MM.1S (cell line): ENCODE data around the gene AK4.

Experiments
- EZH2 ChIP-seq: fragments of 300-600 bp; sonication (generic); optimal IDR thresholded peaks from 2 replicates; pipeline ENCODE3; 2017; ENCODE audit warnings: low read depth, mild to moderate bottlenecking, antibody characterized with exemption, low read length, mixed read lengths
- TF ChIP-seq, protein P1 (sequence below): fragments of 300-600 bp; sonication (generic); IDR thresholded peaks from 2 replicates; pipeline ENCODE4 v1.5.1; 2016; ENCODE audit warnings: antibody characterized with exemption, low read length, mixed read lengths

DNA sequence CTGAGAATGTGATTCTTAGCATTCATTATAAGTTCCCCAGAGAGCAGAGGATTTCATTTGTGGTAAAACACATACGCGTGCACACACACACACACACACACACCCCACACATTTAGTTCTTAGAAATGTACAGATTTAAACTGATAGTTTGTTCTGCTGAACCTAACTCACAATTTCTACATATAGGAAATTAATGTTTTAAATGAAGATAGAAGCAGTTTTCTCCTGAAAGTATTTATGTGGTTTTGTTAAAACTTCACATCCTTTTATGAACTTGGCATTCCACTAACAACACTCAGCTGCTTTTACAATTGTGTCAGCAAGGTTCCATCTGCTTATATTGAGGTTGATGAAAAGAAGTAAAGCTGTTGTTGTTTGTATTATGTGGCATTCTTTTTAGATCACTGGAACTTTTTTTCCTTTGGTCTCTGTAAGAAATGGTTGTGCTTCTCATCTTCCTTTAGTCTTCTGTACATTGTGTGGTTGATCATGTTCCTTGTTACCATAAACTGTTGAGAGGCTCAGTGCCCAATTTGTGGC, 41.6 kb downstream of the AK4 start:
- TF ChIP-seq, protein P1, sequence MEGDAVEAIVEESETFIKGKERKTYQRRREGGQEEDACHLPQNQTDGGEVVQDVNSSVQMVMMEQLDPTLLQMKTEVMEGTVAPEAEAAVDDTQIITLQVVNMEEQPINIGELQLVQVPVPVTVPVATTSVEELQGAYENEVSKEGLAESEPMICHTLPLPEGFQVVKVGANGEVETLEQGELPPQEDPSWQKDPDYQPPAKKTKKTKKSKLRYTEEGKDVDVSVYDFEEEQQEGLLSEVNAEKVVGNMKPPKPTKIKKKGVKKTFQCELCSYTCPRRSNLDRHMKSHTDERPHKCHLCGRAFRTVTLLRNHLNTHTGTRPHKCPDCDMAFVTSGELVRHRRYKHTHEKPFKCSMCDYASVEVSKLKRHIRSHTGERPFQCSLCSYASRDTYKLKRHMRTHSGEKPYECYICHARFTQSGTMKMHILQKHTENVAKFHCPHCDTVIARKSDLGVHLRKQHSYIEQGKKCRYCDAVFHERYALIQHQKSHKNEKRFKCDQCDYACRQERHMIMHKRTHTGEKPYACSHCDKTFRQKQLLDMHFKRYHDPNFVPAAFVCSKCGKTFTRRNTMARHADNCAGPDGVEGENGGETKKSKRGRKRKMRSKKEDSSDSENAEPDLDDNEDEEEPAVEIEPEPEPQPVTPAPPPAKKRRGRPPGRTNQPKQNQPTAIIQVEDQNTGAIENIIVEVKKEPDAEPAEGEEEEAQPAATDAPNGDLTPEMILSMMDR: no peak
- no peak for TF ChIP-seq EZH2
